ENCODE data around the gene FHL3. TPM values are rescaled to one million over a fixed set of nuclear protein-coding genes. Genes with fewer than 3 reads are reported as not detected.

FHL3 gene
- total RNA-seq: 18.2 TPM

DNA sequence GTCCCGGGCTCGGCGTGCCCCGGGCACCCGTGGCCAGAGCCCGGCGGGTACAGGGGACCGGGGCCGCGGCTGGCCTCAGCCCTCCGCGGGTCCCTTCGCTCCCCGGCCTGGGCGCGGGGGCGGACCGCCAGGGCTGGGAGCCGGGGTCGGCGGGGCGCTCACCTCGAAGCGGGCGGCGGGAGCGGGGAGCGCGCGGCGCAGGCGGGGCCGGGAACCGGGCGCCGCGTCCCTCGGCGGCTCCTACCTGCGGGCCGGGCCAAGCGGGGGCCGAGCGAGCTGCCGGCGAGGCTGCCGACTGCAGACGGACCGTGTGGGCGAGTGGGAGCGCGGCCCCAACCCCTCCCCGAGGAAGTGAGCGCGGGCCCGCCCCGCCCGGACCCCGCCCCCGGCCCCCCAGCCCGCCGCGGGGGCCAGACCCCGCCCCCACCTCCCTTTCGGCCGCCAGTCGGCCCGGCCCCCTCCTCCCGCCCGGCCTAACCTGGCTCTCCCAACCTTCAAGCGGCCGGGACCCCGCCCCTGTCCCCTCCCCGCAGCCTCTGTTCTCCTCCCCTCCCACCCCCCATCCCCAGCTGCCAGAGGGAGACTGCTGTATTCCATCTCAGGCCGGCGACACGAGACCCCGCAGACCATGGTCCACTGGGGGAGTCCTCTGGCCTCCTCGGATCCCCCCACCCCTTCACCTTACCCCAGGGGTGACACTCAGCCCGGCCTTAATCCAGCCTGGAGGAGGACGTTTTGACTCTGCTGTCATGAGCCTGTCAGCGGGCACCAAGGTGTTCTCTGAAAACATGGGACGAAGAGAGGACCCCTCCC, at the start of gene FHL3:
Gene FHL3, minus strand, starts transcription at position 320 of the 813 bp plus-strand sequence. CDS start 6,102 bp downstream, outside the sequence.
- DNase-seq (ENCODE audit: low spot score): peak; percentile 58

DNA sequence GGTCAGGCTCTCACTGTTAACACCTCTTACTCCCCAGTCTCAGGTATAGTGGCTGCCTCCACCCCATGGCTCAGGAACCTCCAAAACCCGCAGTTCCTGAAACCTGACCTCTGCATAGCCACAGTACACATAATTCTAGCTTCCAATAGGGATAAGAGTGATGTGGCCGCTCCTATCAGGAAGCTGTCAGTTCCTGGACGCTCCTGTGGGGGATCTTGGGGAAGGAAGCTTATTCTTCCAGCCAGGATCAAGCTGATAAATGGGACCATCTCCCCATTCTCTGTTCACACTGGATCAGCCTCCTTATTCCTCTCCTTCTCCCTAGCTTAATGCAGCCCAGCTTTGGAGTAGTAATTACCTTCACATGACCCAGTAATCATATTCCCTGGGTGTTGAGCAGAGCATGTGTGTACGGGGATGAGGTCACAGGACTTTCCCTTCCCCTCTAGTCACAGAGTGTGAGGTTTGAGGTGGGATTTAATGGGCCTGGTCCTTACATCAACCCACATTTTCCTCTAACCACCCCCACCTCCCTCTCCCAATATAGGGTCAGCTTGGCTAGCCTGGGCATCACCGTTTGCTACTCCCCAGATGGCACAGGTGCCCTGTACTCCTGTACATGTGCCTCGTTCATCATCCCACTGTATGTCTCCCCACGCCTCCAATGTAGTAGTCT, 48.2 kb upstream of the FHL3 start:
- no peak for DNase-seq (ENCODE audit: low spot score)

DNA sequence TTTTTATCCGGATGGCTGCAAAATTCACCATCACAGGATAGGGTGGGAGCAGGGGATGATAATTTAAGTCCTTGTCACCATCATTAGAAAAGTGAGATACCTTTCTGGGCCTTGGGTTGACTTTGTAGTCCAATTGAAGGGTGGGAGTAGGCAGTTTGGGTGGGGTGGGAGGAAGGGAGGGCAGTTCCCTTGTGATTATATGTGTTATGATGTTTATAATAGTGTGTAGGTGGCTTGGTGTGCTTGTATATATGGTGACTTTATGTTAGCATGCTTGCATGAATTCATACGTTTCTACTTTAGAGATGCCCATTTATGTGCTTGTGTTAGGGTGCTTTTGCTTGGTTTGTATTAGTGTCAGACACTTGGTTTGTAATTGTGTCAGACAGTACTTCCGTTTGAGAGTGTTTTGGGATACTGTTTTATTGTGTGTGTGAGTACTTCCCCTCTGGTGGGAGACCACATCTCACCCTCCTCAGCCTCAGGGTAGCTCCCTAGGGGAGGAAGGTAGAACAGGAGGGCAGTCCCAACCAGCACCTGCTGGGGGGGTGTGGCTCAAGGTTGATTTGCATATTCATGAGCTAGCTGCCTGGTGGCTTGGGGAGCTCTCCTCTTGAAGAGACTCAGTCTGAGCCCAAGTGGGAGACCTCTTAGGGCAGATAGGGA, 47.6 kb upstream of the FHL3 start:
- no peak for DNase-seq (ENCODE audit: low spot score)

- no peak for DNase-seq (ENCODE audit: low spot score)
These were observed 45.8 kb upstream of the FHL3 start for GRCh38 chr1:38051079-38051543.

- DNase-seq (ENCODE audit: low spot score): no peak
These were observed 45.2 kb upstream of the FHL3 start for GRCh38 chr1:38050397-38051078.

DNA sequence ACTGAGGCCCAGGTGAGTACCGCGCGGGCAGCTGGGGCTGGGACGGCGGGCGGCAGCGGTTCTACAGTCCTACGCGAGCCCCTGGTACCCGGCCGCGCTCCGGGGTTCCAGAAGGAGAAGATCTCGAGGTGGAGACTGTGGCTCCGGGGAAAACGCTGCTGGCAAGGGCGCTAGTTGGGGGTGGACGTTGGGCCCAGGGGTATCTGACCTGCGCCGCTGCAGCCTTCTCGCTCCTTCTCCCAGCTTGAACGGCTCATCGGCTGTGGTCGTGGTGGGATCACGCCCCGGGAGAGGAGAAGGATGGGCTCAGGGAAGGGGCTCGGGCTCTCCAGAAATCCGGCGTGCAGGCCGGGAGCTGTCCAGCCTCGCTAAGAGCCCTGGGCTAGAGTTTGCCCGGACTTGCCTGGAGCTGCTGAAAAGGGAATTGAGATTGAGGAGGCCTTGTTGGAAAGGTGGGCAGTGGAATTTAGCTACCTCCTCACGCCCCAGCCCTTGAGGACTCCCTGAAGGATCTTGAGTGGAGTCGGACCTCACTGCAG, 42.4 kb upstream of the FHL3 start:
- DNase-seq (ENCODE audit: low spot score): no peak

DNA sequence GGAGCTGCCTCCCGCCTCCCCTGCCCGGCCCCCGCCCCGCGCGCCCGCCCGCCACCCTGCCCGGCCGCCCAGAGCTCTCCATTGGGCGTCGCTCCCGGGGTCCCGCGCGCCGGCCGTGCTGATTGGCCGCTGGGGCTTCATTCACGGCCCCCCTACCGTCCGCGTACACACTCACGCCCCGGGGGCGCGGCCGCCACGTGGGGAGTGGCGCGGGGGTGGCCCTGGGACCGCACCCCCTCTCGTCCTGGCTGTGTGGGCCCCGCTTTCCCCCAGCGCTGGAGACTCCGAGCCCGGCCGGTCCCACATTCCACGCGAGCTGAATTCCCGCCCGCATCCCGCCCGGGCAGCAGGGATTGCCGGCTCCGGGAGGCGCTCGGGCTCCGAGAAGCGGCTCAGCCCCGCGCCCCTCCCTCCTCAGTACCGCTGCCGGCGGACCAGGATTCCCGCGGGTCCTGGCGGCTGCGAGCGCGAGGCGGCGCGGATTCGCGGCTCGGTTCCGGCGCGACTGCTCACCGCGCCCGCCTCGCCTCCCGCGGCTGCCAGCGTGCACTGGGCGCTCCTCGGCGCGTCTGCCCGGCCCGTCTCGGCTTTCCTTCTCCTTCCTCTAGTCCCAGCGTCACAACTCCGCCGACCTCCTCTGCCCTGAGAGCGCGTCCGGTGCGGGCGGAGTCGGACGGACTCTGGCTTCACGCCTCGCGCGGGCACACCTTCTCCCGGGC, 41.7 kb upstream of the FHL3 start:
- DNase-seq (ENCODE audit: low spot score): peak; percentile 82

DNA sequence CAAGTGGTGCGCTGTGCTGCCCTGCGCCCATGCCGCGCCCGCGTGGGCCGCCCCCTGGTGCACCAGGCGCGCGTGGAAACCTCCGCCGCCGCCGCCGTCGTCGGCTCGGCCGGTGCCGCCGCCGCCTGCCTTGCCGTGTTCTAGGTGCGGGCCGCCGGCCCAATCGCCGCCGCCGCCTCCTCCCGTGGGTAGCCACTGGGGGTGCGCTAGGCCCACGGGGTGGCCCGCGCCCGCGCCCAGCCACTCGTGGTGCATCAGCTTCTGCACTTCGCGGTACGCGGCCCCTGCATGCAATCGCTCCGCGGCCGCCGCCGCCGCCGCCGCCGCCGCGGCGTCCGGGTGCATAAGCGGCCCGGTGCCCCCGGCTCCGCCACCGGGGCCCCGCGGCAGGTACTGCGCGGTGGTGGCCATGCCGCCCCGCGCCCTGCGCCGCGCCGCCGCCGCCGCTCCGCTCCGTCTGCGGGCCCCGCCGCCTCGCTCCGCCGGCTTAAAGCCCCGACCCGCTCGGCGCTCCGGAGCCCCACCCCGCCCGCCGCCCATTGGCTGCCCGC, 41.1 kb upstream of the FHL3 start, which contains the start of gene POU3F1:
Gene POU3F1, minus strand, starts transcription at position 461 of the 551 bp plus-strand sequence. Its CDS starts 50 bp downstream, at position 411.
- DNase-seq (ENCODE audit: low spot score): no peak

GRCh38 chr1:38045401-38046332, 40.4 kb upstream of the FHL3 start:
- DNase-seq (ENCODE audit: low spot score): no peak

DNA sequence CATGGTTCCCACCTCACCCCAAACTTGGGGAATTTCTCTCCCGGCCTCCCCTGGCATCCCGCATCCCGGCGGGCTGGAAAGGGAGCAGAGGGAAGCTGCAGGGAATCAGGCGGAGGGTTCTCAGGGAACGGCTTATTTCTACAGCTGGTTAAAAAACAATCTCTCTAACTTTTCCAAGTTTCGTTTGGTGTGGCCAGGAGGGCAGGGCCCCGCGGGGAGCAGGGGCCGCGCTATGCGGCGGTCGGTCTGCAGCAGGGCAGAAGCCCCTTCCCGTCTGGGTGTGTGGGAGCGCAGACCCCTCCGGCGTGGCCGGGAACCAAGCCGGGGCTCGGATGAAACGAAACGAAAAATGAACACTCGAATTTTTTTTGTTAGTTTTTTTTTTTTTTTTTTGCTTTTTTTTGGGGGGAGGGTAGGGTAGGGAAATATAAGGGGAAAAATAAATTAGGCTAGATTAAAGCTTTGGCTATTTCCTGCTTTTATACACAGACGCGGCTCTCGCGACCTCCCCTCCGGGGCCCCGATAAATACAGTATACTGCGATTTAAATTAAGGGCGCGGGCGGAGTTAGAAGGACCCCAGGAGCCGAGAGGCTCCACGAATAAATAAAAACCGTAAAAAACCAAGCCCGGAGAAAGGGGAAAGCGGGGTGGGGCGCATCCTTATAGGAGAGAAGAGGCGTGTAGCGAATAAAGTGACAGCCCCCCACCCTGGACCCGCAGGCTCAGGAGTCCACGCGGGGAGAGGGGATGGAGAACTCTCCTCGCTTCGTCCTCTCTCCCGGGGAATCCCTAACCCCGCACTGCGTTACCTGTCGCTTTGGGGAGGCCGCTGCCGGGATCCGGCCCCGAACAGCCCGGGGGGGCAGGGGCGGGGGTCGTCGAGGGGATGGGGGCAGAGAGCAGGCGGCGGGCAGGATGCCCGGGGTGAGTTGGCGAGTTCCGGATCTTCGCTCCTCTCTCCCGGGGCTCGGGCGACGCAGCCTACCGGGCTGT, 39.2 kb upstream of the FHL3 start:
- no peak for DNase-seq (ENCODE audit: low spot score)

DNA sequence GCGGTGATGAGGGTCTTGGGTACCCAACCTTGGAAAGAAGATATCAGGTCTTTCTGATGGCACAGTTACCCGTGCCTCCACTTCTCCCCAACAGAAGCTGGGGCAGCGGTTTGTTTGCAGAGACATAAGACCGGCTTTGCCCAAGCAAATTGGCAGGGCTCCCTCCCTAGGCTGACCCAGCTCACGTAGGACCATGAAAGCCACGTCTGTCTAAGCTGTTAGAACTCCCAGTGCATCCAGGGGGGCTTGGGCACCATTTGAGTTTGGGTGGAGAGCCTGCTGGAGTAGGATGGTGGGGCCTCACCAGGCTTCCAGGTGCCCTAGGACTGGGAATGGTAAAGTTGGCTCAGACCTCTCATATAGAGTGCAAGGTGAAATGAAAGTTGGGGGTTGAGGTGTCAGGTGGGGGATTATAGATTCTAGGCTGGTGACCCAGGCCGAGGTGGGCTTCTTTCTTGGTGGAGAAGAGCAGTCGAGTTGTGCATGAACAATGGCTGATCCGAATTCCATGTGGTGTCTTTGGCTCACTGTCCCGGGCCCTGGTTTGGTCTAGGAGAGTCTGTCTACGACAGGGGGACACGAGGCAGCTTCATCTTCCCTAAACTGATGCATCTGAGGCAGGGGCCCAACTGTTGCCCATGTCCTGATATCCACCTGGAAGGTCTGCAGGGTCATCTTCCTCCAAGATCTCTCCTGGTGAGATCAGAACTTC, 37.9 kb upstream of the FHL3 start:
- no peak for DNase-seq (ENCODE audit: low spot score)

GRCh38 chr1:38041936-38042834, 36.9 kb upstream of the FHL3 start:
- DNase-seq (ENCODE audit: low spot score): no peak

- DNase-seq (ENCODE audit: low spot score): no peak
These were observed 34.2 kb upstream of the FHL3 start for GRCh38 chr1:38039331-38040088.

GRCh38 chr1:38038861-38039260, 33.5 kb upstream of the FHL3 start:
- DNase-seq (ENCODE audit: low spot score): no peak

DNA sequence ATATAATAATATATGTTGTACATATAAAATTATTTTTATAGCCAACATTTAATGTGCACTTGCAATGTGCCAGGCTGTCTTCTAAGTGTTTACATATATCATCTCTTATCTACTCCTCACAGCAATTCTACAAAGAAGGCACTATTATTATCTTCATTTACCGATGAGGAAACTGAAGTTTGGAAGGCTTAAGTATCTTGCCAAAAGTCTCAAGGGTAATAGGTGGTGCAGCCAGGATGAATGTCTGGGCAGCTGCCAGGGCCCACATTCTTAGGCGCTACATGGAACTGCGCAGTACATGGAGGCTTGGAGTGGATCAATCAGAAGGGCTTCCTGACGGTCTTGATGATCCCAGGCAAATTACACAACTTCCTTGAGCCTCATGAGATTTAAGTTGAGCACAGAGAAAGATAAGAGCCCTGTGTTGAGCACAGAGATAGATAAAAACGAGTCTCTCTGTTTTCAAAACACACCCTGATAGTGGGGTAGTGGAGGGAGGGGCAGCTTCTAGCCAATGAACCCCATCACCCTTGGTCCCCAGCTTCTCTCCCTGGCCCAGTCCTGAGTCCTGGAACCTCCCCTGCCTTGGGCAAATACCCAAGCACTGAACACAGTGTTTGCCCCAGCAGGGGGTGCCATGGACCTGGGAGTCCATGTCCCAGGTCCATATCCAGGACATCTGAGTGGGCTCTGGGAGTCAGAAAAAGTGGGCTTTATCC, 32.1 kb upstream of the FHL3 start:
- no peak for DNase-seq (ENCODE audit: low spot score)

Measured in ureter (tissue), 1 donor.